HuH-7.5 (cell line): ENCODE data around the gene BCAS3.

Experiments used
- DNase-seq: peaks from one replicate; pipeline ENCODE4 v3.0.0; 2011; ENCODE audit warnings: low spot score

Gene BCAS3

GRCh38 chr17:60675997-60676396 lies 1.7 kb upstream of the BCAS3 start:
- DNase-seq: no peak

- no peak for DNase-seq
Observed at GRCh38 chr17:60676758-60677307, 818 bp upstream of the BCAS3 start.

GRCh38 chr17:60678118-60678444 lies 430 bp downstream of the BCAS3 start:
- peak; percentile 66 for DNase-seq

GRCh38 chr17:60679287-60679686 lies 1.6 kb downstream of the BCAS3 start:
- DNase-seq: no peak

GRCh38 chr17:60680754-60681153 lies 3.1 kb downstream of the BCAS3 start:
- DNase-seq: no peak

GRCh38 chr17:60685437-60685836 lies 7.8 kb downstream of the BCAS3 start:
- no peak for DNase-seq

- DNase-seq: no peak
Observed at GRCh38 chr17:60695960-60696359, 18.3 kb downstream of the BCAS3 start.

GRCh38 chr17:60699090-60699489 lies 21.4 kb downstream of the BCAS3 start:
- DNase-seq: no peak

- DNase-seq: no peak
Observed at GRCh38 chr17:60704170-60704569, 26.5 kb downstream of the BCAS3 start.

GRCh38 chr17:60712675-60713074 lies 35.0 kb downstream of the BCAS3 start:
- DNase-seq: no peak

- DNase-seq: no peak
Observed at GRCh38 chr17:60713608-60714007, 36.0 kb downstream of the BCAS3 start.

- no peak for DNase-seq
Observed at GRCh38 chr17:60716766-60717165, 39.1 kb downstream of the BCAS3 start.

- DNase-seq: no peak
Observed at GRCh38 chr17:60717814-60718213, 40.2 kb downstream of the BCAS3 start.

- peak; percentile 89 for DNase-seq
Observed at GRCh38 chr17:60720763-60721531, 43.3 kb downstream of the BCAS3 start.

GRCh38 chr17:60724647-60725046 lies 47.0 kb downstream of the BCAS3 start:
- DNase-seq: no peak

- DNase-seq: no peak
Observed at GRCh38 chr17:60729854-60730253, 52.2 kb downstream of the BCAS3 start.

- DNase-seq: no peak
Observed at GRCh38 chr17:60730273-60730672, 52.6 kb downstream of the BCAS3 start.

GRCh38 chr17:60738287-60738686 lies 60.6 kb downstream of the BCAS3 start:
- no peak for DNase-seq

- no peak for DNase-seq
Observed at GRCh38 chr17:60740584-60740983, 62.9 kb downstream of the BCAS3 start.

- no peak for DNase-seq
Observed at GRCh38 chr17:60741031-60741430, 63.4 kb downstream of the BCAS3 start.

- no peak for DNase-seq
Observed at GRCh38 chr17:60743282-60743681, 65.6 kb downstream of the BCAS3 start.

- no peak for DNase-seq
Observed at GRCh38 chr17:60743799-60744198, 66.1 kb downstream of the BCAS3 start.

- no peak for DNase-seq
Observed at GRCh38 chr17:60744355-60744966, 66.8 kb downstream of the BCAS3 start.

- DNase-seq: no peak
Observed at GRCh38 chr17:60745544-60745943, 67.9 kb downstream of the BCAS3 start.
